Measurements from ENCODE around the gene TRAFD1.
"Not testable (repeated sequence)": the region's sequence is repeated elsewhere in the genome, so short reads cannot be mapped to it uniquely, and the experiment has no call there.

TRAFD1 gene, protein sequence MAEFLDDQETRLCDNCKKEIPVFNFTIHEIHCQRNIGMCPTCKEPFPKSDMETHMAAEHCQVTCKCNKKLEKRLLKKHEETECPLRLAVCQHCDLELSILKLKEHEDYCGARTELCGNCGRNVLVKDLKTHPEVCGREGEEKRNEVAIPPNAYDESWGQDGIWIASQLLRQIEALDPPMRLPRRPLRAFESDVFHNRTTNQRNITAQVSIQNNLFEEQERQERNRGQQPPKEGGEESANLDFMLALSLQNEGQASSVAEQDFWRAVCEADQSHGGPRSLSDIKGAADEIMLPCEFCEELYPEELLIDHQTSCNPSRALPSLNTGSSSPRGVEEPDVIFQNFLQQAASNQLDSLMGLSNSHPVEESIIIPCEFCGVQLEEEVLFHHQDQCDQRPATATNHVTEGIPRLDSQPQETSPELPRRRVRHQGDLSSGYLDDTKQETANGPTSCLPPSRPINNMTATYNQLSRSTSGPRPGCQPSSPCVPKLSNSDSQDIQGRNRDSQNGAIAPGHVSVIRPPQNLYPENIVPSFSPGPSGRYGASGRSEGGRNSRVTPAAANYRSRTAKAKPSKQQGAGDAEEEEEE

DNA sequence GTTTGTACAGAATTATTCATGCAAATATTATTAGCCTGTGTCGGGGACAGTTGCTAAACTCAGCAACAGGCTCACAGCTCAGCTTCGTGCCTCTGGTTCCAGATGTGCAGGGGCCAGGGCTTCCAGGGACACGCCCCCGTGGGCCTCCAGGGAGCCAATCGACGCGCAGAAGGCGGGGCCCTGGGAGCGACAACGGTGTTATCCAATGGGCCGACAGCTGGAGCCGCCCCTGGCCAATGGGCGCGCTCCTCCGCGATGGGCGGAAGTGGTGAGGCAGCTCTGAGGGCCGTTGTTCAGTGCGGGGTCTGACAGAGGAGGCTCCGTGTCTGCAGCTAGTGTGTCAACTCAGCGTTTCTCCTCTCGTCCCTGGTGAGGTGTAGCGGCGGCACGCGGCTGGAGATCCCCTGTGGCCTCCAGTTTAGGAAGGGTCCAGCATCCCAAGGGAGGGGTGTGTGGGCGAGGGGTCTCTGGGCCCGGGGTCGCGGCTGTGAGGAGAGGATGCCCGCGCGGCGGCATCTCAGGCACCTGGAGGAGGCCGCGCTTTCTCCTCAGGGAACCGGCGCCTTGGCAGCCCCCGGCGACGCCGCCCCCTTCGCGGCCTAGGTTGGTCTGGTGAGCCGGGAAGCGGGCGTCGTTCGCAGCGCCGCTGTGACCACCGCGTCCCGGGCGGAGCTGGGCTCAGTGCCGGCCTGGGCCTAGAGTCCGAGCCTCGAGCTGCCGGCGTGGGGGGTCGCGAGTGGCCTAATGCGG lies at the start of gene TRAFD1:
TRAFD1 (plus strand) TSS at position 311 of the 750 bp plus-strand sequence. CDS start 4,963 bp downstream, outside the sequence.
- DNase-seq, result peak; percentile 92 to 97 (median 96)

DNA sequence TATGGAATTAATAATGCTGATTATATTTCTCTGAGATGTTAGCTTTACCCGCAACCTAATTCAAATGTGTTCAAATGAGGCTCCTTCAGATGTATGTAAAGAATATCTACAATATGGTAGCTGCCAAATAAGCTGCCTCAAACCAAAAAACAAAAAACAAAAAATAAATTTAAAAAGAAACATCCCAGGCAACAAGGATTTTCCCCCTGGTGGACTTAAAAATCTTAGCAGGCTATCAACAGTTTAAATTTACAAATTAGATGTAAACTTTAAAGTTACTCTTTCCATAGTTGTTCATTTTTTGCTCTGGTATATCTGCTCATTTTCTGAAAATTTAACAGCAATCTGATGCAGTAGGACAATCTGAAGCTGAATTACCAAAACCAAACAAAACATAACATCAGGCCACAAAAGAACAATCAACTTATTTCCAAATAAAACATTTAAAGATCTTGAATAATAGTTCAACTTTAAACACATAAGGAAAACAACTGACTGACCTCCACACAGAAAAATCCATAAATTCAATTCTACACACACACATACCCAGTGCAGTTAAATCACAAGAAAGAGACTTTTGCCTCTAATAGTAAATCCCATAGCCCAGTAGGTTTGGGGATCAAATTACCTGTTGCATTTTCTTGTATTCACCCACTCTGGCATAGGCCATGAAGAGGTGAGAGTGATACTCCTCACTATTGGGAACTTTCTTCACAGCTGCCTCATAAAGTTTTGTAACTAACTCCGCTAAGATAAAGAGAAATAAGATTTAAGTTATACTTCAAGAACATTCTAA lies 38.1 kb upstream of the TRAFD1 start:
- no peak for DNase-seq

DNA sequence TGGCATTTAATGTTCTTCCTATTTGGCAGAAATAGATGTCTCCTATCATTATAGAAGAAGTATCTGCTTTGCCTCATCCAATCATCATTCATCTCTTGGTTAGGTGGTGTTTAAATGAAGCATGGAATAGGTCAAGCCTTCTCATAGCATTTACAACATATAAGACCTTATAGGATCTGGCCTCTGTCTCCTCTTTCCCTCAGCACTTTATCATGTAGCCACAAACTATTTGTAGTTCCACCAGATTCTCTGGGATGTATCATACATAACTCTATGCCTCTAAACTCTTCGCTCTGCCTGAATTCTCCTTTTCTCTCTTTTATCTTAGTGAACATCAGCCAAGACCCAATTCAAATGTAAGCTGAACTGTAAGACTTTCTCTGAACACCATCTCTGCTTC lies 37.5 kb upstream of the TRAFD1 start:
- no peak for DNase-seq

DNA sequence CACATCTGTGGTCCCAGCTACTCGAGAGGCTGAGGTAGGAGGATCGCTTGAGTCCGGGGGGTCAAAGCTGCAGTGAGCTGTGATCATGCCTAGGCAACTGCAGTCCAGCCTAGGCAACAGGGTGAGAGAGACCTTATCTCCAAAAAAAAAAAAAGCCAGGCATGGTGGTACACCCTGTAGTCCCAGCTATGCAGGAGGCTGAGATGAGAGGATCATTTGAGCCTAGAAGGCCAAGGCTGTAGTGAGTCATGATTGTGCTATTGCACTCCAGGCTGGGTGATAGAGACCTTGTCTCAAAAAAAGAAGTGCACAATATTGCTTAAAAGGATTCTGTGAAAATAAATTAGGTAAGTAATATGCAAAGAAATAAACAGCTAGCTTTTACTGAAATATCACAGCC lies 33.8 kb upstream of the TRAFD1 start:
- DNase-seq, result no peak

DNA sequence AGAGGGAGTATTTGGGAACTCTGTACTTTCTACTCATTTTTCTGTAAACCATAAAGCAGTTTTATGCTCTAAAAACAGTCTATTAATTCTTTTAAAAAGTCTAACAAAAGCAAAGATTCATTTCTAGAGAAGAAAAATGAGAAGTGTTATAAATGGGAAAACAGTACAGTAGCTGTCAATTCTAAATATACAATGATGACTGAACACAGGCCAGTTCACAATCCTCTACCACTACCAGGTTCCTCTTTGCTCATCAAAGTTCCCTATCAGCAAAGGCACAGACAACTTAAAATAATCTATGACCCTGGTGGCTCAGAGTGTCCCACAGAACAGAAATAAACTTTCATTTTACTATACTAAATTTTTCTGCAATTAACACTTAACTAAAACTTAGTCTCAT lies 29.3 kb upstream of the TRAFD1 start:
- no peak for DNase-seq

DNA sequence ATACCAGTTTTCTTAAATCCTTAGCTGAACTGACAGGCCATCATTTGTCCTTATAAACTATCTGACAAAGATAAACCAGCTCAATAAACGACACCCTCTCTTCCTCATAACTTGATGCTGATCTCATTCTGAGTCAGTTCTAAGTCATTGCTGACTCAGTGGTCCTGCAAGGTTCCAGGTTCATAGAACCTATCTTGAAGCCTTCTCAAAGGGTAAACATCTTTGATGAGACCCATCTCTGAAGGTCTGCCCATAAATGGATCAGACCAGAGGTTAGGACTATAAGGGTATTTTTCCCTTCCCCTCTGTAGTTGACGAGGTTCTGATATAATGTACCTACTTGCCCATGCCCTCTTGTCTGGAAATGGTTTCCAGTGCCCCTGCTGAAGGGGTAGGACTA lies 28.7 kb upstream of the TRAFD1 start:
- no peak for DNase-seq

DNA sequence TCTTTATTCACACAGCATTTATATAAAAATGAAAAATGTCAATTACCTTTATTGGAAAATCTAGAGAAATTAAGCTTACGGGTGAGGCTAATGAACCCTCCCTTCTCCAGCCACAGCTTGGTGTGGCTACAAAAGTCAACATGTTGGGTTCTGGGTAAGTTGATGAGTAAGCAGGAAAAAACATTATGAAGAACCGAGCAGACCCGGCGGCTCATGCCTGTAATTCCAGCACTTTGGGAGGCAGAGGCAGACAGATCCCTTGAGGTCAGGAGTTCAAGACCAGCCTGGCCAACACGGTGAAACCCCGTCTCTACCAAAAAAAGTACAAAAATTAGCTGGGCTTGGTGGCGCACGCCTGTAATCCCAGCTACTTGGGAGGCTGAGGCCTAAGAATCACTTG lies 27.7 kb upstream of the TRAFD1 start:
- no peak for DNase-seq

DNA sequence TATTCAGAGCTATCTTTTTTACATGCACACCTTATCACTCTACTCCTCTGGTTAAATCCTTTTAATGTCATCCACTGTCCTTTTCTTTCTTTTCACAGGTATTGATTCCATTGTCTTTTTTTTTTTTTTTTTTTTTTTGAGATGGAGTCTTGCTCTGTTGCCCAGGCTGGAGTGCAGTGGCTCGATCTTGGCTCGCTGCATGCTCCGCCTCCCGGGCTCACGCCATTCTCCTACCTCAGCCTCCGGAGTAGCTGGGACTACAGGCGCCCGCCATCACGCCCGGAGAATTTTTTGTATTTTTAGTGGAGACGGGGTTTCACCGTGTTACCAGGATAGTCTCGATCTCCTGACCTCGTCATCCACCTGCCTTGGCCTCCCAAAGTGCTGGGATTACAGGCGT lies 24.9 kb upstream of the TRAFD1 start:
- DNase-seq, result not testable (repeated sequence)

DNA sequence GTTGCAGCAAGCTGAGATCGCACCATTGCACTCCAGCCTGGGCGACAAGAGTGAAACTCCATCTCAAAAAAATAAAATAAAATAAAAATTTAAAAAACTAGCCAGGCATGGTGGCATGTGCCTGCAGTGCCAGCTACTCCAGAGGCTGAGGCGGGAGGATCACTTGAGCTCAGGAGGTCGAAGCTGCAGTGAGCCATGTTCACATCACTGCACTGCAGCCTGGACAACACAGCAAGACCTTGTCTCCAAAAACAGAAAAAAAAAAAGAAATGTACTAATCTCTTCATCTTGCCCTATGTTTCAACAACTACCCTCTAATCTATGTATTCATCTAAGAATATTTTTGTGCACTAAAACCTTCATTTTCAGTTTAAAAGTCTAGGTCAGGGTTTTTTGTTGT lies 23.2 kb upstream of the TRAFD1 start:
- DNase-seq, result no peak

DNA sequence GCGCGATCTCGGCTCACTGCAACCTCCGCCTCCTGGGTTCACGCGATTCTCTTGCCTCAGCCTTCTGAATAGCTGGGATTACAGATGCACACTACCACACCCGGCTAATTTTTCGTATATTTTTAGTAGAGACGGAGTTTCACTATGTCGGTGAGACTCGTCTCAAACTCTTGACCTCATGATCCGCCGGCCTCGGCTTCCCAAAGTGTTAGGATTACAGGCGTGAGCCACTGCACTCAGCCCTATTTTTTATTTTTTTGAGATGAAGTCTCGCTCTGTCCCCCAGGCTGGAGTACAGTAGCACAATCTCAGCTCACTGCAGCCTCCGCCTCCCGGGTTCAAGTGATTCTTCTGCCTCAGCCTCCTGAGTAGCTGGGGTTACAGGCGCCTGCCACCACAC lies 22.6 kb upstream of the TRAFD1 start:
- not testable (repeated sequence) for DNase-seq

DNA sequence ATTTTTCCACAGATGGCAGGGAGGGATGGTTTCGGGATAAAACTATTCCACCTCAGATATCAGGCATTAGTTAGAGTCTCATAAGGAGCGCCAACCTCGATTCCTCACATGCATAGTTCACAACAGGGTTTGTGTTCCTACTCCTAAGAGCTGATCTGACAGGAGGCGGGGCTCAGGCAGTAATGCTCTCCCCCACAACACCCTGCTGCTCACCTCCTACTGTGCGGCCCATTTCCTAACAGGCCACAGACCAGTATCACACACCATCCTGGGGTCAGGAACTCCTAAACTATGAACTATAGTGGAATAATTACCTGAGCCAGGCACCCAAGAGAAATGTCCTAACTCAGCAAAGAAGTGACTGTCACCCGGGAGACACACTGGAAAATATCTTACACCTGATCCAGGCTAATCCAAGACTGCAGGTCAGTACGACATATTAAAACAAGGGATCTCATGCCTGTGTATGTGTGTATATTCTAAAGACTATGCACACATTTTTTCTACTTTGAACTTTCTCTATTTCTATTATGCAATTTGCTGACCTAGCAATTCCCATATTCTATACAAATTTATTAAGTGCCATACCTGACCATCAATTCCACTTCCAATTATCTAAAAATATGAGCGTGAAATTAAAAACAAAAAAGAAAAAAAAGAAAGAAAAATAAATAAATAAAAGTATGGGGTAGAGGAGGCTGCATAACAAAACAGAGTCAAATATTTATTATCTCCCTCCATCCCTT lies 21.4 kb upstream of the TRAFD1 start:
- DNase-seq, result no peak

DNA sequence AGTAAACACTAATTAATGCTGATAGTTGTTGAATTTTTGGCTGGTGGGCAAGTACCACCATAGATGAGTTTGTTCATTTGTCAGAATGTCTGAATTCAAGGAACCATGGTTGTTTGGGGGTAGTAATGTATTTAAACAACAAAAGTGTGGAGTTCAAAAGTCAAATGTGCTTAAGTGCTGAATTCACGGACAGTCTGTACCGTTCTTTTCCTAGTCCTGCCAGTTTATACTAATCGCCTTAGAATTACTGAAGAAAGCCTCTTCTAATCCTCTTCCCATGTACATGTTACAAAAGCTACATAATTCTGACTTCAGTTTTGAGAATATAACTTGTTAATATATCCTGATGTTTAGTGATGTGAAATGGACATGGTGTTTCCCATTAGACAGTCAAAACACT lies 19.5 kb upstream of the TRAFD1 start:
- no peak for DNase-seq

DNA sequence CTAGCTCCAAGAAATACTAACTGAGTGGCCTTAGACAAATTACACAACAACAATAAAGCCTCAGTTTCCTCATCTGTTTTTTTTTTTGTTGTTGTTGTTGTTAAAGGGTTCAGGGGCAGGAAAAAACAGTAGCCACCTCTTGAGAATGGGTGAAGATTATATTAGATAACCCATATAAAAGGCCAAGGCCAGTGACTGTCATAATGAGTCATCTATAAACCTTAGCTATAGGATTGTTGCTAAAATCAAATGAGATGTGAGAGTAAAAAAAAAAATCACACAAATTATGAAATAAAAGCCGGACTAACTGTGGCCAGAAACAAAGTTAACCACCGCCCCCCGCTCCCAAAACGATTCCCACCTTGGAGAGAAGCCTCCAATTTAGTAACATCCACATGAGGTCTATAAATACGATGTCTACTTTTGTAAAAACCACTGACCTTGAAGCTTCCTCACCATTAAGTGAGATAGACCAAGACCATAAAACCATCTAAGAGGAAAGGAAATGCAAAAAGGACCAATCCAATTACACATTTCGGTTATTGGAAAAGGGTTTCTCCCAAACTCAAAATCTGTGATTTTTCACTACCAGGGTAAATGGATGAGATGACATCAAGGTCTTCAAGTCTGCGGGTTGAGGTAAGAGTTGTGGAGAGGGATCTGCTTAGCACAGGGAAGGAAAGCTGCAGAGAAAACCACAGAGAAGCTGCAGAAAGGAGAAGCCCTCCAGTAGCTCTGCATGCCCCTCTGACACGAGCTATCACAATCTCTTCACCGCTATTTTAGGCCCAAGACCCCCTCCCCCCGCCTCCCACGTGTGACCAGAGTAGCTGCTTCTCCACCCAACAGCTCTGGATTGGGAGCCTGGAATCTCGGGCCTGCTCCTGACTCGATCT lies 17.8 kb upstream of the TRAFD1 start:
- no peak for DNase-seq

DNA sequence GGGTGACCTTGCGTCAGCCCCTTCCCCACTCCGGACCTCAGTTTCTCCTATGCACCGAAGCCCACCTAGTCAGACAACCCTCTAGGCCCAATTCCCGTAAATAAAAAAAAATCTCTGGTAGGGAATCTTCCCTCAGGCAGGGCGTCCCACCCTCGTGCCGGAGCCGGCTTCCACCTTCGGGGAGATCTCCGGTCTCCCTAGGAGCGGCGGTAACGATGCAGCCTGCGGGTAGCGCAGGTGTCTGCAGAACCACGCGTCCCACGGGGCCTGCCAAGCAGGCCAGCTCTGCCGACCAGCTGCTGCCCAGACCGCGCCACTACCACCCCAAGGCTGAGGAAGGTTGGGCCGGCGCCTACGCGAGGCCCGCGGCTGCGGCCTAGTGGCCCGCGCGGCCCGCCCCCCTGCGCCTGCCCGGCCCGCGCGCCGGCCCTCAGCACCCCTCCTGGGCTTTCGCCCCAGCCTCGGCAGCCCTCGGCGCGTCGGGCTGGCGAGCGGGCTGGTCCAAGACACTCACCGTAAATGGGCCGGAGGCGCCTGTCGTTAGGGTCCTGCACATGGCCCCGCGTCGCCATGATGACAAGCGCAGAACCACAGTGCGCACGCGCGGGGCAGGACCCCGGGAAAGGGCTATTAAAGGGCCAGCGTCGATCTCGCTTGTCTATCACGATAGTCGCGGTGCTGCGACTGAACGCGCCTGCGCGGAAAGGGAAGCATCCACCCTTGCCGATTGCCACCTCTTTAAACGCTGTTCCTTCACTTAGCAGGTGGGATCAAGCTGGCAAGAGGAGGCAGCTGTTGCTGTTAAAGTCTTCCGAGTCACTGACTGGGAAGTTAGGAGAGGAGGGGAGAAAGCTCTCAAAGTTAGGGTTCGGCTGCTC lies 16.9 kb upstream of the TRAFD1 start, which contains the start of gene NAA25:
NAA25 (minus strand) TSS at position 582 of the 878 bp plus-strand sequence; CDS start at position 572, 10 bp downstream.
- DNase-seq, result peak; percentile 69 to 82 (median 76)

DNA sequence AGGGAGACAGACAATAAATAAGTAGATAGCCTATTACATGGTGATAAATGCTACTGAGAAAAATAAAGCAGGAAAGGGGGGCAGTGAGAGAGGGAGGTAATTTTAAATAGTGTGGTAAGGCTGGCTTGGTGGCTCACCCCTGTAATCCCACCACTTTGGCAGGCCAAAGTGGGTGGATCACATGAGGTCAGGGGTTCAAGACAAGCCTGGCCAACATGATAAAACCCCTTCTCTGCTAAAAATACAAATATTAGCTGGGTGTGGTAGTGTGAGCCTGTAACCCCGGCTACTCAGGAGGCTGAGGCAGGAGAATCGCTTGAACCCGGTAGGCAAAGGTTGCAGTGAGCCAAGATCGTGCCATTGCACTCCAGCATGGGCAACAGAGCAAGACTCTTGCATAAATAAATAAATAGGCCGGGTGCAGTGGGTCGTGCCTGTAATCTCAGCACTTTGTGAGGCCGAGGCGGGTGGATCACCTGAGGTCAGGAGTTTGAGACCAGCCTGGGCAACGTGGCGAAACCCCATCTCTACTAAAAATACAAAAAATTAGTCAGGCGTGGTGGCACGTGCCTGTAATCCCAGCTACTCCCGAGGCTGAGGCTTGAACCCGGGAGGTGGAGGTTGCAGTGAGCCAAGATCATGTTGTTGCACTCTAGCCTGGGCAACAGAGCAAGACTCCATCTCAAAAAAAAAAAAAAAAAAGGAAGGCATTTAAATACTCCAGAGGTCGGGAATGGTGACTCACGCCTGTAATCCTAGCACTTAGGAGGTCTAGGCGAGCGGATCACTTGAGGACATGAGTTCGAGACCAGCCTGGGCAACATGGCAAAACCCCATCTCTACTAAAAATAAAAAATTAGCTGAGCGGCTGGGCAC lies 14.3 kb upstream of the TRAFD1 start:
- DNase-seq, result not testable (repeated sequence)

DNA sequence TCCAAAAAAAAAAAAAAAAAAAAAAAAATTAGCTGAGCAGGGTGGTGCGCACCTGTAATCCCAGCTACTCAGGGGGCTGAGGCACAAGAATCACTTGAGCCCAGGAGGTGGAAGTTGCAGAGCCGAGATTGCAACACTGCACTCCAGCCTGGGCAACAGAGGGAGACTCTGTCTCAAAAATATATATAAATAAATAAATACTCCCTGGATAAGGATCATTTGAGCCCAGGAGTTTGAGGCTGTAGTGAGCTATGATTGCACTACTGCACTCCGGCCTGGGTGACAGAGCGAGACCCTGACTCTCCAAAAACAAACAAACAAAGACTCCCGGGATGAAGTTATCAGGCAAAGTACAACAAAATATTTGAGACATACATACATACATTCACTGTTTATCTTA lies 13.4 kb upstream of the TRAFD1 start:
- DNase-seq, result no peak

DNA sequence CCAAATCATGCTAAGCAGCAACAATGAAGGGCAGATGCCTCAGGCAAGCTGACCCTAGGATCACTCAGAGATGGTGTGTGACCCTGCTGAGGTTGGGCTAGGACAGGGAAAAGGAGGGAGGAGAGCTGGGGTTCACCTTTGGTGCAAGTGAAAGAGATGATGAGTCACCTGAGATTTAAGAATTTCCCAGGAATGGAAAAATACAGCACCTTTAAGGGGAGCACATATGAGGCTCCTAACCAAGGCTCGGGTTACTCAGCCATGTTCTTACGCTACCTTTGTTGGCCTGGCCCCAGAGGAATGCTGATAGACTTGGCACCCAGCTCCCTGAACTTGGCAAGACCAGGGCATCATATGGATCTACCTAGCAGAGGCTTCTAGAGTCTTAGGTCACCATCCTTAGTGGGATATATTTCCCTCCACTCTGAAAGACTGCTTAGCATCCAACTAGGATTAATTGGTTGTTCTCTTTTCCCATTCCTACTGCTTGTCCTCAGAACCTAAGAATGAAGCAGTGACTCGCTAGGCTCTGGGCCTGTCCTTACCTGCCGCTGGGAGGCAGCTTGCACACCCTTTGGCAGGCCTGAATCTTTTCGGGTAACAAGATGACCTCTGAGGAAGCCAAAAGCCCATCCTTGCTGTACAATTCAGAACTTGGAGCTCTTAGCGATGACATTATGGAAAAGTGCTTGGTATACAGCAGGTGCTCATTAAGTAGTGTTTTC lies 12.8 kb upstream of the TRAFD1 start:
- no peak for DNase-seq

Data from activated naive CD4-positive, alpha-beta T cell (primary cell).